ENCODE measurements around the gene FOXC1.

Gene FOXC1

GRCh38 chr6:1600063-1600763 is 9.5 kb upstream of the FOXC1 start:
- no peak for DNase-seq (ENCODE audit: low read depth)

GRCh38 chr6:1600764-1601157 is 9.0 kb upstream of the FOXC1 start:
- no peak for DNase-seq (ENCODE audit: low read depth)

GRCh38 chr6:1601158-1602048 is 8.3 kb upstream of the FOXC1 start:
- DNase-seq (ENCODE audit: low read depth) = no peak

- DNase-seq (ENCODE audit: low read depth) = no peak
These were observed 7.5 kb upstream of the FOXC1 start for GRCh38 chr6:1602049-1602713.

- DNase-seq (ENCODE audit: low read depth) = no peak
These were observed 6.0 kb upstream of the FOXC1 start for GRCh38 chr6:1603708-1604107.

GRCh38 chr6:1604158-1605003 is 5.3 kb upstream of the FOXC1 start:
- DNase-seq (ENCODE audit: low read depth) = peak; percentile 44

GRCh38 chr6:1605004-1605892 is 4.5 kb upstream of the FOXC1 start:
- no peak for DNase-seq (ENCODE audit: low read depth)

GRCh38 chr6:1605893-1606779 is 3.6 kb upstream of the FOXC1 start:
- no peak for DNase-seq (ENCODE audit: low read depth)

- no peak for DNase-seq (ENCODE audit: low read depth)
These were observed 2.8 kb upstream of the FOXC1 start for GRCh38 chr6:1606780-1607515.

GRCh38 chr6:1607516-1608221 is 2.0 kb upstream of the FOXC1 start:
- DNase-seq (ENCODE audit: low read depth) = no peak

- no peak for DNase-seq (ENCODE audit: low read depth)
These were observed 1.3 kb upstream of the FOXC1 start for GRCh38 chr6:1608222-1609040.

GRCh38 chr6:1609041-1609647 is 571 bp upstream of the FOXC1 start:
- no peak for DNase-seq (ENCODE audit: low read depth)

GRCh38 chr6:1610497-1611321 is 994 bp downstream of the FOXC1 start:
- DNase-seq (ENCODE audit: low read depth) = no peak

GRCh38 chr6:1611322-1611571 is 1.5 kb downstream of the FOXC1 start:
- no peak for DNase-seq (ENCODE audit: low read depth)

GRCh38 chr6:1611572-1612298 is 2.0 kb downstream of the FOXC1 start:
- no peak for DNase-seq (ENCODE audit: low read depth)

Data from activated T-helper 1 cell treated with Interleukin-2 at 50 U/mL for 16 hours (primary cell).